ENCODE measurements around the gene TK1.

TK1 gene

DNA sequence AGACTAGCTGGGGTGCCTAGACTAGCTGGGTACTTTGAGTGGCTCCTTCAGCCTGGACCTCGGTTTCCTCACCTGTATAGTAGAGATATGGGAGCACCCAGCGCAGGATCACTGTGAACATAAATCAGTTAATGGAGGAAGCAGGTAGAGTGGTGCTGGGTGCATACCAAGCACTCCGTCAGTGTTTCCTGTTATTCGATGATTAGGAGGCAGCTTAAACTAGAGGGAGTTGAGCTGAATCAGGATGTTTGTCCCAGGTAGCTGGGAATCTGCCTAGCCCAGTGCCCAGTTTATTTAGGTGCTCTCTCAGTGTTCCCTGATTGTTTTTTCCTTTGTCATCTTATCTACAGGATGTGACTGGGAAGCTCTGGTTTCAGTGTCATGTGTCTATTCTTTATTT, 36.2 kb upstream of the TK1 start:
- peaks cover 40% of the 10 kb centered on the region for H3K36me3 ChIP-seq
- no peak overlapping the region for H3K4me3 ChIP-seq (ENCODE audit: low read depth, low read length)
- H3K27me3 ChIP-seq: no peaks in the 10 kb centered on the region
- no peaks in the 10 kb centered on the region for H3K9me3 ChIP-seq
- H3K4me1 ChIP-seq: peaks cover 17% of the 10 kb centered on the region
- DNase-seq: no peak
- TF ChIP-seq, protein P1, sequence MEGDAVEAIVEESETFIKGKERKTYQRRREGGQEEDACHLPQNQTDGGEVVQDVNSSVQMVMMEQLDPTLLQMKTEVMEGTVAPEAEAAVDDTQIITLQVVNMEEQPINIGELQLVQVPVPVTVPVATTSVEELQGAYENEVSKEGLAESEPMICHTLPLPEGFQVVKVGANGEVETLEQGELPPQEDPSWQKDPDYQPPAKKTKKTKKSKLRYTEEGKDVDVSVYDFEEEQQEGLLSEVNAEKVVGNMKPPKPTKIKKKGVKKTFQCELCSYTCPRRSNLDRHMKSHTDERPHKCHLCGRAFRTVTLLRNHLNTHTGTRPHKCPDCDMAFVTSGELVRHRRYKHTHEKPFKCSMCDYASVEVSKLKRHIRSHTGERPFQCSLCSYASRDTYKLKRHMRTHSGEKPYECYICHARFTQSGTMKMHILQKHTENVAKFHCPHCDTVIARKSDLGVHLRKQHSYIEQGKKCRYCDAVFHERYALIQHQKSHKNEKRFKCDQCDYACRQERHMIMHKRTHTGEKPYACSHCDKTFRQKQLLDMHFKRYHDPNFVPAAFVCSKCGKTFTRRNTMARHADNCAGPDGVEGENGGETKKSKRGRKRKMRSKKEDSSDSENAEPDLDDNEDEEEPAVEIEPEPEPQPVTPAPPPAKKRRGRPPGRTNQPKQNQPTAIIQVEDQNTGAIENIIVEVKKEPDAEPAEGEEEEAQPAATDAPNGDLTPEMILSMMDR (IDR thresholded peaks at IDR 0.05; ENCODE audit: low read depth, low read length): no peak

DNA sequence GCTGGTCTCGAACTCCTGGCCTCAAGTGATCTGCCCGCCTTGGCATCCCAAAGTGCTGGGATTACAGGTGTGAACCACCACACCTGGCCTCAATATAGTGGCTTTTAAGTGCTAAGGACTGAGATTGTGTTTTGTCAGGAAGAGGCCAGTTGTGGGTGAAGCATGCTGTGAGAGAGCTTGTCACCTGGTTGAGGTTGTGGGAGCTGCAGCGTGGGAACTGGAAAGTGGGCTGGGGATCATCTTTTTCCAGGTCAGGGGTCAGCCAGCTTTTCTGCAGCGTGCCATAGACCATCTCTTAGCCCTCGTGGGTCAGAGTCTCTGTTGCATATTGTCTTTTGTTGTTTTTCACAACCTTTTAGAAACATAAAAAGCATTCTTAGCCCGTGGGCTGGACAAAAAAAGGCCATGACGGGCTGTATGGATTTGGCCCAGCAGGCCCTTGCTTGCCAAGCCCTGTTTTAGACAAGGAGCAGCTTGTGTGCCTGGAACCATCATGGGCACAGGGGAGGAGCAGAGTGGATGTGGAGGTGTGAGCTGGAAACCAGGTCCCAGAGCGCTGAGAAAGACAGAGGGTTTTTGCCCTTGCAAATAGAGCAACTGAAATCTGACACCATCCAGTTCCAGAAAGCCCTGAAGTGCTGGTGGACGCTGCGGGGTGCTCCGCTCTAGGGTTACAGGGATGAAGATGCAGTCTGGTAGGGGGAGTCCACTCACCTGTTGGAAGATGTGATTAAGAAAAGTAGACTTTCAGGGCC, 32.7 kb upstream of the TK1 start:
- Histone ChIP-seq H3K9me3 (no peaks in the 10 kb centered on the region), H3K36me3 (peaks cover 64% of the 10 kb centered on the region), H3K27me3 (no peaks in the 10 kb centered on the region), H3K4me1 (peaks cover 9% of the 10 kb centered on the region), H3K4me3 (ENCODE audit: low read depth, low read length) (no peak overlapping the region)
- TF ChIP-seq, protein P1 (IDR thresholded peaks at IDR 0.05; ENCODE audit: low read depth, low read length): no peak
- no peak for DNase-seq

DNA sequence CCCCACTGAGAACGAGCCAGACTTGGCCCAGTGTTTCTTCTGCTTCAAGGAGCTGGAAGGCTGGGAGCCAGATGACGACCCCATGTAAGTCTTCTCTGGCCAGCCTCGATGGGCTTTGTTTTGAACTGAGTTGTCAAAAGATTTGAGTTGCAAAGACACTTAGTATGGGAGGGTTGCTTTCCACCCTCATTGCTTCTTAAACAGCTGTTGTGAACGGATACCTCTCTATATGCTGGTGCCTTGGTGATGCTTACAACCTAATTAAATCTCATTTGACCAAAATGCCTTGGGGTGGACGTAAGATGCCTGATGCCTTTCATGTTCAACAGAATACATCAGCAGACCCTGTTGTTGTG, 27.8 kb upstream of the TK1 start:
- TF ChIP-seq, protein P1 (IDR thresholded peaks at IDR 0.05; ENCODE audit: low read depth, low read length): no peak
- no peak for DNase-seq
- Histone ChIP-seq H3K4me1 (no peaks in the 10 kb centered on the region; the same call in 1 of the 2 replicates), H3K9me3 (no peaks in the 10 kb centered on the region), H3K4me3 (ENCODE audit: low read depth, low read length) (peak overlapping the region; percentile 90), H3K36me3 (peaks cover 36% of the 10 kb centered on the region), H3K27me3 (no peaks in the 10 kb centered on the region)

DNA sequence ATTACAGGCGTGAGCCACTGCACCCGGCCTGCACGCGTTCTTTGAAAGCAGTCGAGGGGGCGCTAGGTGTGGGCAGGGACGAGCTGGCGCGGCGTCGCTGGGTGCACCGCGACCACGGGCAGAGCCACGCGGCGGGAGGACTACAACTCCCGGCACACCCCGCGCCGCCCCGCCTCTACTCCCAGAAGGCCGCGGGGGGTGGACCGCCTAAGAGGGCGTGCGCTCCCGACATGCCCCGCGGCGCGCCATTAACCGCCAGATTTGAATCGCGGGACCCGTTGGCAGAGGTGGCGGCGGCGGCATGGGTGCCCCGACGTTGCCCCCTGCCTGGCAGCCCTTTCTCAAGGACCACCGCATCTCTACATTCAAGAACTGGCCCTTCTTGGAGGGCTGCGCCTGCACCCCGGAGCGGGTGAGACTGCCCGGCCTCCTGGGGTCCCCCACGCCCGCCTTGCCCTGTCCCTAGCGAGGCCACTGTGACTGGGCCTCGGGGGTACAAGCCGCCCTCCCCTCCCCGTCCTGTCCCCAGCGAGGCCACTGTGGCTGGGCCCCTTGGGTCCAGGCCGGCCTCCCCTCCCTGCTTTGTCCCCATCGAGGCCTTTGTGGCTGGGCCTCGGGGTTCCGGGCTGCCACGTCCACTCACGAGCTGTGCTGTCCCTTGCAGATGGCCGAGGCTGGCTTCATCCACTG, 27.3 kb upstream of the TK1 start, which contains the start of gene BIRC5:
Gene BIRC5, plus strand, starts transcription at position 238 of the 690 bp plus-strand sequence. Its CDS starts 64 bp downstream, at position 302.
- peak within 1 kb of the TSS; percentile 90 for H3K4me3 ChIP-seq (ENCODE audit: low read depth, low read length)
- TF ChIP-seq, protein P1 (IDR thresholded peaks at IDR 0.05; ENCODE audit: low read depth, low read length): no peak
- no peaks in the 10 kb centered on the region for H3K27me3 ChIP-seq

DNA sequence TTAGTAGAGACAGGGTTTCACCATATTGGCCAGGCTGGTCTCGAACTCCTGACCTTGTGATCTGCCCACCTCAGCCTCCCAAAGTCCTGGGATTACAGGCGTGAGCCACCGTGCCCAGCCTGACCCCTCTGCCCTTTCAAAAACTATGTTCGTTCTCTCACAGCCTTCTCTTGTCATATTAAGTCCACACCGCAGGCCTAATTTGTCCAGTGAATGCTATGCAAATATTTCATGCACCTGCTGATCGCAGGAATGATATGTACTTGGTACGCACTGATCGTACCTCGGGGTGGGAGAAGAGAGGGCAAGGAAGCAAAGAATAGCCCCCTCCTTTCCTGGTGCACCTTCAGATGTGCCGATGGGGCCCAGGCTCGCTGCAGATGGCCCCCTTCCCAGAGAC, 24.2 kb upstream of the TK1 start:
- TF ChIP-seq, protein P1 (IDR thresholded peaks at IDR 0.05; ENCODE audit: low read depth, low read length): no peak
- Histone ChIP-seq H3K4me3 (ENCODE audit: low read depth, low read length) (no peak overlapping the region), H3K27me3 (no peaks in the 10 kb centered on the region), H3K9me3 (no peaks in the 10 kb centered on the region), H3K4me1 (peaks cover 5% of the 10 kb centered on the region; the same call in 1 of the 2 replicates), H3K36me3 (peaks cover 6% of the 10 kb centered on the region)
- DNase-seq: no peak

More for the DNA sequence above, 27.3 kb upstream of the TK1 start, which contains the start of gene BIRC5:
- Histone ChIP-seq H3K36me3 (peaks cover 31% of the 10 kb centered on the region), H3K4me1 (no peaks in the 10 kb centered on the region; the same call in 1 of the 2 replicates), H3K9me3 (no peaks in the 10 kb centered on the region)
- peak; percentile 96 for DNase-seq

DNA sequence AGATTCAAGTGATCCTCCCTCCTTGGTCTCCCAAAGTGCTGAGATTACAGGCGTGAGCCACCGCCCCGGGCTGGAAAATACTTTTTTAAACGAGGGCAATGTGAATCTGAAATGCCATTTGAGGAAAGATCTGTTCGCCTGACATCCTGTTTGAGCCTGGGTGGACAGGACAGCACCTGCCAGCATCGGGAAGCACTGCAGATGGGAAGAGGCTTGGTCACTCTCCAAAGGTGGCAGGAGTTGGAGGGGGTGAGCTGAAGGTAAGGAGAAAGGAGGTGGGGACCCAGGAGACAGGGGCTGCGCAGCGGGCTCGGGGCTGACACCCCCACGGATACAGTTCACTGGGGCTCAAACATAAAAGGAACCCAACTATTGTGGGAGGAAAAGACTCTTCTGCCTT, 23.3 kb upstream of the TK1 start:
- TF ChIP-seq, protein P1 (IDR thresholded peaks at IDR 0.05; ENCODE audit: low read depth, low read length): no peak

More for the DNA sequence above, 23.3 kb upstream of the TK1 start:
- Histone ChIP-seq H3K4me1 (peaks cover 5% of the 10 kb centered on the region; the same call in 1 of the 2 replicates), H3K27me3 (no peaks in the 10 kb centered on the region), H3K4me3 (ENCODE audit: low read depth, low read length) (no peak overlapping the region), H3K9me3 (no peaks in the 10 kb centered on the region), H3K36me3 (no peaks in the 10 kb centered on the region; the same call in 1 of the 2 replicates)
- DNase-seq: no peak

Data from BE2C (cell line).